Naive thymus-derived CD4-positive, alpha-beta T cell (primary cell): ENCODE measurements around the gene KRT4. TPM values are rescaled to one million over a fixed set of nuclear protein-coding genes. Genes with fewer than 3 reads are reported as not detected.

ENCODE experiments used
- ATAC-seq: fragments of 150-1000 bp; cut with Tn5 transposase; 2 replicates; pipeline ENCODE4 v1.10.0; 2021; ENCODE audit warnings: mild to moderate bottlenecking, moderate library complexity
- CTCF ChIA-PET: fragments of 350-600 bp; sonication (Branson Sonifier 250); formaldehyde crosslinking; loops from one replicate; lab custom pipeline; 2021; ENCODE audit warnings: antibody characterized with exemption; lab: Charles Lee
- POLR2A ChIA-PET: fragments of 350-600 bp; sonication (Branson Sonifier 250); formaldehyde crosslinking; loops from one replicate; lab custom pipeline; 2021; ENCODE audit warnings: antibody characterized with exemption, inconsistent platforms; lab: Charles Lee
- DNase-seq, 9 donors: peaks; one replicate each; pipeline versions ENCODE4 v3.0.0 to v3.0.0-alpha.2; 2020 to 2022; ENCODE audit warnings: mixed read lengths in 1 of 9
- H3K27ac ChIP-seq: one replicate; pipeline ENCODE4 v1.7.0; 2013; ENCODE audit warnings: mild to moderate bottlenecking, low read depth, low read length, moderate library complexity
- H3K27me3 ChIP-seq, 2 donors: one replicate each; pipeline ENCODE4 v1.7.0; 2013; ENCODE audit warnings: low read length in 2 of 2, mild to moderate bottlenecking in 2 of 2, moderate library complexity in 2 of 2; ENCODE audit not compliant: control insufficient read depth in 2 of 2, insufficient read depth in 2 of 2
- H3K36me3 ChIP-seq, 3 experiments: 1 replicate in 2 of 3; 2 replicates in 1 of 3; pipeline ENCODE4 v1.7.0; 2013; ENCODE audit warnings: low read length in 3 of 3, mild to moderate bottlenecking in 3 of 3, moderate library complexity in 1 of 3; ENCODE audit not compliant: insufficient read depth in 3 of 3, control insufficient read depth in 2 of 3
- H3K4me1 ChIP-seq, 2 donors: one replicate each; pipeline ENCODE4 v1.7.0; 2013; ENCODE audit warnings: low read length in 2 of 2, mild to moderate bottlenecking in 2 of 2, moderate library complexity in 1 of 2; ENCODE audit not compliant: control insufficient read depth in 2 of 2, insufficient read depth in 2 of 2
- H3K4me3 ChIP-seq: 2 replicates; pipeline ENCODE4 v1.7.0; 2013; ENCODE audit warnings: mild to moderate bottlenecking, low read length
- H3K9me3 ChIP-seq, 3 experiments: 1 replicate in 2 of 3; 2 replicates in 1 of 3; pipeline ENCODE4 v1.7.0; 2013; ENCODE audit warnings: low read length in 3 of 3; ENCODE audit not compliant: control insufficient read depth in 2 of 3
- H3K27ac Mint-ChIP-seq, 9 donors: one replicate each; pipeline ENCODE4 v1.8.0; 2020 to 2022; ENCODE audit warnings: mixed read lengths in 9 of 9, mild to moderate bottlenecking in 8 of 9, moderate library complexity in 5 of 9, inconsistent platforms in 2 of 9
- H3K27me3 Mint-ChIP-seq, 5 donors: one replicate each; pipeline ENCODE4 v1.8.0; 2021 to 2022; ENCODE audit warnings: mixed read lengths in 5 of 5, mild to moderate bottlenecking in 1 of 5
- H3K36me3 Mint-ChIP-seq, 5 donors: one replicate each; pipeline ENCODE4 v1.8.0; 2020 to 2022; ENCODE audit warnings: mixed read lengths in 5 of 5, mild to moderate bottlenecking in 3 of 5, inconsistent platforms in 1 of 5
- H3K4me1 Mint-ChIP-seq, 7 donors: one replicate each; pipeline ENCODE4 v1.8.0; 2020 to 2022; ENCODE audit warnings: mixed read lengths in 7 of 7, mild to moderate bottlenecking in 3 of 7, inconsistent platforms in 1 of 7
- H3K4me3 Mint-ChIP-seq, 10 donors: one replicate each; pipeline ENCODE4 v1.8.0; 2020 to 2022; ENCODE audit warnings: mild to moderate bottlenecking in 10 of 10, mixed read lengths in 10 of 10, moderate library complexity in 6 of 10, inconsistent platforms in 2 of 10
- H3K9me3 Mint-ChIP-seq, 11 donors: one replicate each; pipeline ENCODE4 v1.8.0; 2020 to 2022; ENCODE audit warnings: mixed read lengths in 11 of 11, mild to moderate bottlenecking in 4 of 11, inconsistent platforms in 1 of 11, moderate library complexity in 1 of 11
- intact Hi-C, 2 donors: fragments of 100-400 bp; cut with micrococcal nuclease; formaldehyde crosslinking; loops; one replicate each; pipeline ENCODE4 v1.15.1; 2023
- polyA plus RNA-seq, 2 donors: library from polyadenylated mRNA; unstranded; fragments of 300-500 nt; fragmentation: Illumina TruSeq; gene quantifications; one replicate each; pipeline ENCODE4 v1.2.3, GENCODE V29; 2021
- total RNA-seq, 6 experiments: library from RNA in 5 of 6; stranded (reverse) in 5 of 6; gene quantifications; 1 replicate in 5 of 6; 2 replicates in 1 of 6; pipeline ENCODE4 v1.2.3 and lab custom pipeline; 2021 to 2026

Gene KRT4
- total and polyA plus RNA-seq, 7 experiments from 2014 or later: not detected

- Mint-ChIP-seq H3K4me3 (no peak overlapping the region), H3K27me3 (peaks cover 0 to 5% (median 0%) of the 10 kb centered on the region in 5 donors), H3K9me3 (peaks cover 0 to 2% (median 0%) of the 10 kb centered on the region in 11 donors), H3K4me1 (peaks cover 6 to 35% (median 15%) of the 10 kb centered on the region in 7 donors), H3K27ac (no peak overlapping the region), H3K36me3 (no peaks in the 10 kb centered on the region)
- CTCF ChIA-PET: interaction anchor here (0.6 to 1.0 kb wide), 3 partner anchors 51 to 768 kb away, joined by 3 to 5 read pairs (median 3); no protein-coding TSS in a partner anchor
- H3K4me3 ChIP-seq: no peak overlapping the region
- no peak for DNase-seq
- no peak for ATAC-seq
- H3K9me3 ChIP-seq: no peaks in the 10 kb centered on the region
- intact Hi-C loops: no loop called here
- peaks cover 0 to 14% of the 10 kb centered on the region in 2 donors for H3K4me1 ChIP-seq
- H3K27ac ChIP-seq: no peak overlapping the region
- no peaks in the 10 kb centered on the region for H3K36me3 ChIP-seq
- no peaks in the 10 kb centered on the region for H3K27me3 ChIP-seq
- POLR2A ChIA-PET: no interaction called here
Measured at GRCh38 chr12:52819731-52820510, 6.0 kb upstream of the KRT4 start.

GRCh38 chr12:52818887-52819420 is 5.0 kb upstream of the KRT4 start:
- ATAC-seq (no peak), DNase-seq (no peak)
- H3K27ac Mint-ChIP-seq: no peak overlapping the region
- CTCF ChIA-PET: interaction anchor here (0.6 to 1.0 kb wide), 2 partner anchors 233 to 438 kb away, joined by 3 to 5 read pairs; no protein-coding TSS in a partner anchor
- Histone ChIP-seq H3K27ac (no peak overlapping the region), H3K9me3 (no peaks in the 10 kb centered on the region), H3K4me1 (peaks cover 0 to 14% of the 10 kb centered on the region in 2 donors), H3K4me3 (no peak overlapping the region), H3K36me3 (no peaks in the 10 kb centered on the region), H3K27me3 (no peaks in the 10 kb centered on the region)
- intact Hi-C loops: no loop called here
- no peaks in the 10 kb centered on the region for H3K36me3 Mint-ChIP-seq
- peaks cover 0 to 5% (median 0%) of the 10 kb centered on the region in 5 donors for H3K27me3 Mint-ChIP-seq
- H3K4me3 Mint-ChIP-seq: no peak overlapping the region
- POLR2A ChIA-PET: no interaction called here
- peaks cover 0 to 2% (median 0%) of the 10 kb centered on the region in 11 donors for H3K9me3 Mint-ChIP-seq
- H3K4me1 Mint-ChIP-seq: peaks cover 6 to 35% (median 15%) of the 10 kb centered on the region in 7 donors

GRCh38 chr12:52818388-52818787 is 4.5 kb upstream of the KRT4 start:
- Mint-ChIP-seq H3K9me3 (peaks cover 0 to 2% (median 0%) of the 10 kb centered on the region in 11 donors), H3K36me3 (no peaks in the 10 kb centered on the region), H3K27ac (peak overlapping the region in 1 of 9 donors; percentile 52), H3K27me3 (peaks cover 0 to 5% (median 0%) of the 10 kb centered on the region in 5 donors), H3K4me1 (peaks cover 6 to 35% (median 15%) of the 10 kb centered on the region in 7 donors), H3K4me3 (peak overlapping the region in 2 of 10 donors; percentile 20 to 58)
- ATAC-seq (no peak), DNase-seq (no peak)
- H3K9me3 ChIP-seq: no peaks in the 10 kb centered on the region
- ChIA-PET POLR2A (interaction anchor here (0.6 kb wide), 1 partner anchor 8 kb away, joined by 3 read pairs; no protein-coding TSS in a partner anchor), CTCF (no interaction called here)
- peaks cover 0 to 14% of the 10 kb centered on the region in 2 donors for H3K4me1 ChIP-seq
- H3K4me3 ChIP-seq: no peak overlapping the region
- H3K27me3 ChIP-seq: no peaks in the 10 kb centered on the region
- H3K36me3 ChIP-seq: no peaks in the 10 kb centered on the region
- H3K27ac ChIP-seq: no peak overlapping the region
- intact Hi-C loops: no loop called here

- Histone ChIP-seq H3K27ac (no peak overlapping the region), H3K27me3 (no peaks in the 10 kb centered on the region), H3K4me3 (no peak overlapping the region), H3K4me1 (peaks cover 0 to 14% of the 10 kb centered on the region in 2 donors), H3K9me3 (no peaks in the 10 kb centered on the region), H3K36me3 (no peaks in the 10 kb centered on the region)
- ChIA-PET POLR2A (interaction anchor here (0.6 kb wide), 1 partner anchor 8 kb away, joined by 3 read pairs; no protein-coding TSS in a partner anchor), CTCF (no interaction called here)
- Mint-ChIP-seq H3K27me3 (peaks cover 0 to 5% (median 0%) of the 10 kb centered on the region in 5 donors), H3K4me3 (peak overlapping the region in 6 of 10 donors; percentile 6 to 61 (median 40)), H3K4me1 (peaks cover 6 to 35% (median 15%) of the 10 kb centered on the region in 7 donors), H3K9me3 (peaks cover 0 to 2% (median 0%) of the 10 kb centered on the region in 11 donors), H3K36me3 (no peaks in the 10 kb centered on the region), H3K27ac (peak overlapping the region in 4 of 9 donors; percentile 2 to 84 (median 44))
- intact Hi-C loops: no loop called here
- no peak for ATAC-seq
- peak in 4 of 9 donors; percentile 11 to 26 (median 15) for DNase-seq
Measured at GRCh38 chr12:52817699-52818238, 3.9 kb upstream of the KRT4 start.

- ChIA-PET POLR2A (no interaction called here), CTCF (no interaction called here)
- H3K36me3 Mint-ChIP-seq: no peaks in the 10 kb centered on the region
- Histone ChIP-seq H3K27me3 (no peaks in the 10 kb centered on the region), H3K4me1 (peaks cover 0 to 14% of the 10 kb centered on the region in 2 donors), H3K36me3 (no peaks in the 10 kb centered on the region), H3K4me3 (no peak overlapping the region), H3K9me3 (no peaks in the 10 kb centered on the region), H3K27ac (no peak overlapping the region)
- peaks cover 0 to 5% (median 0%) of the 10 kb centered on the region in 5 donors for H3K27me3 Mint-ChIP-seq
- H3K27ac Mint-ChIP-seq: peak overlapping the region in 3 of 9 donors; percentile 35 to 84 (median 52)
- intact Hi-C loops: no loop called here
- H3K4me1 Mint-ChIP-seq: peaks cover 6 to 31% (median 15%) of the 10 kb centered on the region in 7 donors
- DNase-seq (no peak), ATAC-seq (no peak)
- peaks cover 0 to 2% (median 0%) of the 10 kb centered on the region in 11 donors for H3K9me3 Mint-ChIP-seq
- H3K4me3 Mint-ChIP-seq: peak overlapping the region in 6 of 10 donors; percentile 6 to 61 (median 40)
Measured at GRCh38 chr12:52817003-52817698, 3.2 kb upstream of the KRT4 start.
